HG02981 (cell line): Measurements from ENCODE around the gene PTPN13.
A peak's percentile ranks its signal among the peaks of the same experiment; 100 is the strongest.
"Not testable (repeated sequence)": the region's sequence is repeated elsewhere in the genome, so short reads cannot be mapped to it uniquely, and the experiment has no call there.

Experiments
- ATAC-seq: cut with Tn5 transposase; IDR thresholded peaks from one replicate; pipeline ENCODE4 v1.9.1; 2021; ENCODE audit warnings: mild to moderate bottlenecking, moderate library complexity; ENCODE audit not compliant: unreplicated experiment

The PTPN13 gene

DNA sequence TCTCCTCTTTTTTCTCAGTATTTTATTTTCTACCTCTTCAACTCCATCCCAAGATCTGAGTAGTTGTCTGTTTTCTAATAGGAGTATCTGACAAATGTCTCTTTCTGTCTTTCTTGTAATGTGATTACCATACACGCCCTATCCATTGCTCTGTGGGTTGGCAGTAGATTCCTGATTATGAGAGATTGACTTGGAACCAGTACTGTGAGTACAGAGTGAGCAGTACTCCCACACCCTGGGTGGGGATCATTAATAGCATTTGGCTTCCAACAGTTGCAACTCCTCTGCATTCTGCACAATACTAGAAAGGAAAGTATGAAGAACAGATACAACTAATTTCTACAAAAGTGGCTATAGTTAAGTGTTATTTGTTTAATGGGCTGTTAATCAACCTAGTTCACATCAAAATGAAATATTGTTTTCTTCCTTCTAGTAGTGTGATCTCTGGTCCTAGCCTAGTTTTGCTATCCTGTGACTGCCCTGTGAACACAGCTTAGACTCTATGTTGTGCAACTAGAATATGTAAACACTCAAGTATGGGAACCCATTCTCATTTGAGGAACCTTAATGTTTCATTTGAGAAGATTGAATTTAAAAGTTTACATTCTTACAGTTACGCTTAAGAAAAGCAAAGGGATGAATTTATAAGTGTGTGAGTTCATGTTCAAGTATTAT lies 112.9 kb downstream of the PTPN13 start:
- ATAC-seq = no peak

DNA sequence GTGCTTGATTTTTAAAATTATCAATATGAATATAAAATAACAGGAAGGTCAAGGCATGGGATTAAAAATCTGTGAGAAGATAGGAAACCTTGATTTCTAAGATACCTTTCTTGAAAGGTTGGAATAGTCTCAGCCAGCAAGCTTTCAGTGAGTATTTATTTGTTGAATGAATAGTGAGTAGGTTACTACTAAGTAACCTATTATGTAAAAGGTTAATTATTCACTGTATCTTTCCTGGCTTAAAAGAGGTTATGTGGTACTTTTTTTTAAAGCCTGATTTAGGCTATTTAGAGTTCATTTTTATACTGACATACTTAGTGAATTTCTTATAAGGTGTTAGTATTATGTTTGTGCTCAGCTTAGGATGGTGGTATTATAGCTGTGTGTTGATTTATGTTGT lies 123.5 kb downstream of the PTPN13 start:
- ATAC-seq = peak; percentile 70

DNA sequence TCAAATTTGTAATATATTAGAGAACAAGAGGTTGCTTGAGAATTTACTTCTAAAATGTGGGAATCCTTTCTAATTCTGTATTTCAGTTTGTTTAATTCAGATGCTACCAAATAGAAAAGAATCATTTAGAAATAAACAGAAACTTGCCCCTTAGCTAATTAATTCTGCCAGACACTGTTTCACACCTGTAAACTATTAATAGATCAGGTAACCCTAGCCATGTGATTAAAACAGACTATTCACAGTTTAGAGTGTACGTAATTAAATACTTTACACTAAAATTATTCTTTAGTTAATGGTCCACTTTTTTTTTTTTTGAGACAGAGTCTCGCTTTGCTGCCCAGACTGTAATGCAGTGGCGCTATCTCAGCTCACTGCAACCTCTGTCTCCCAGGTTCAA lies 124.0 kb downstream of the PTPN13 start:
- ATAC-seq = no peak

DNA sequence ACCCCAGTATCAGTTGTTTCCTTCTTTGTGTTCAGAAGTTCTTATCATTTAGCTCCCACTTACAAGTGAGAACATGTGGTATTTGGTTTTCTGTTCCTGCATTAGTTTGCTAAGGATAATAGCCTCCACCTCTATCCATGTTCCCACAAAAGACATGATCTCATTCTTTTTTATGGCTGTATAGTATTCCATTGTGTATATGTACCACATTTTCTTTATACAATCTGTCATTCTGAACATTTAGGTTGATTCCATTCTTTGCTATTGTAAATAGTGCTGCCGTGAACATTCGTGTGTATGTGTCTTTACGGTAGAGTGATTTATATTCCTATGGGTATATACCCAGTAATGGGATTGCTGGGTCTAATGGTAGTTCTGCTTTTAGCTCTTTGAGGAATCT lies 125.0 kb downstream of the PTPN13 start:
- not testable (repeated sequence) for ATAC-seq

DNA sequence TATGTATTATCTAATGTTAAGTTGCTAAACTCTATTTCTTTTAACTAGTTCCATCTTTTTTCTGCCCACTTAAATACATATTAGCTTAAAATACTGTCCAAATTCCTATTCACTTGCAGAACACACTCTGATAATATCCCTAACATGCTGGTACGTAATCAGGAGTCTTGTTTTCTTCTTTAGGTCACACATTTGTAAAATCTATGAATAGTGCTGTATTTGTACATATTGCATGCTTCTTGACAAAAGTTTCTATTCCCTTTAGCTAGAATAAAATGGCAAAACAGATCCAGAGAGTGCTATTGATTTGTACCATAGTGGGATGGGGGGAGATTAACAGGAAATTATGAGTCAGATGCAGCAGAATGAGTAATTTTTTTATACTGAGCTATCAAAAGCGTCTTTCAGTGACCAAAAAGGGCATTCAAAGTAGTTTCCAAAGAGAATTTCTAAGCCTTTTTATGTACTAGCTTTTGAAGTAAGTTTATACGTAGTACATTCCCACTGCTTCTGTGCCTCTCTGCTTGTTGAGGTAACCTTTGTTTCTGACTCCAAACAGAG lies 126.5 kb downstream of the PTPN13 start:
- no peak for ATAC-seq

DNA sequence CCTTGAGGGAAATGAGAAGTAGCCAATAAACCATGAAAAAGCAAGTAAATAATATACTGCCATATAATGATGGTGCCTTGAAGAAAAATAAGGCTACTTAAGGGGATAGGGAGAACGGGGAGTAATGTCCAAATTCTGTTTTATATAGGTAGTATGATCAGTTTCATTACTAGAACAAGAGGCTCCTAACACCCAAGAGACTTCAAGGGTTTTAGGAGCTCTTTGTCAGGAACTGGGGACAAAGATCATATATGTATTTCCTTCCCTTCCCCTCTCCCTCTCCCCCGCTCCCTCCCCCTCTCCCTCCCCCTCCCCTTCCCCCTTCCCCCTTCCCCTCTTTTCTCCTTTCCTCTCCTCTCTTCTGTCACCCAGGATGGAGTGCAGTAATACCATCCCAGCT lies 127.3 kb downstream of the PTPN13 start:
- no peak for ATAC-seq

DNA sequence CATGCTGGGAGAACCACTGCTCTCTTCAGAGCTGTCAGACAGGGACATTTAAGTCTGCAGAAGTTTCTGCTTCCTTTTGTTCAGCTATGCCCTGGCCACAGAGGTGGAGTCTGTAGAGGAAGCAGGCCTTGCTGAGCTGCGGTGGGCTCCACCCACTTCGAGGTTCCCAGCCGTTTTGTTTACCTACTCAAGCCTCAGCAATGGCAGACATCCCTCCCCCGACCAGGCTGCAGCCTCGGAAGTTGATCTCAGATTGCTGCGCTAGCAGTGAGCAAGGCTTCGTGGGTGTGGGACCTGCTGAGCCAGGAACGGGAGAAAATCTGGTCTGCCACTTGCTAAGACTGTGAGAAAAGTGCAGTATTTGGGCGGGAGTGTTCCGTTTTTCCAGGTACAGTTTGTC lies 136.2 kb downstream of the PTPN13 start:
- no peak for ATAC-seq

DNA sequence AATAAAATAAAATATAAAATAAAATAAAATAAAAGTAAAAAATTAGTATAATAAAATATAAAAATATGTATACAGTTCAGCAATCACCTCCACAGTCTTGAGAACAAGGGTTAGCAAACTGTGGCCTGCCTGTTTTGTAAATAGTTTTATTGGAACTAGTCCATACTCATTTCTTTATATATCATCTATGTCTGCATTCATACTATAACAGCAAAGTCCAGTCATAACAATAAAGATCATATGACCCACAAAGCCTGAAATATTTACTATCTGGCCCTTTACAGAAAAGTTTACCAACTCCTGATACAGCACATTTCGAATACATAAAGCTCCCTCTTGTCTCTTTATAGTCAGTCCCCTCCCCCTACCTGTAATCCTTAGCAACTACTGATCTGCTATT lies 143.1 kb downstream of the PTPN13 start:
- ATAC-seq = no peak

DNA sequence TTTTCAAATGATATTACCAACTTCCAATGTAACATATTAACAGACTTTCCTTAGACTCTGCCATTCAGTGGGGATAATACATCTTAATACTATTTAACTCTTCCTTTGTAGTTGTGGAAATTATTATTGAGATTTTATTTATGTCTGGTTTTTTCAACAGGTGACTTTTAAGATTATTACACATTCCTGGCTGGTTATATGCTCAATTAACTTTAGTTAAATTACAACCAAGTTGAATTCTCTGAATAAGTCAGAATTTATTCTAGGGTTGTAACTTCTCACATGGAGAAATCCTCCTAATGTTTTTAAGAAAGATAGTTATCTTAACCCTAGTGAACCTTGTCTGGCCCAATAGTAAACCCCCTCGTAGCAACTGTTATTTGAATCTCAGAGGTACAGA lies 147.7 kb downstream of the PTPN13 start:
- no peak for ATAC-seq

DNA sequence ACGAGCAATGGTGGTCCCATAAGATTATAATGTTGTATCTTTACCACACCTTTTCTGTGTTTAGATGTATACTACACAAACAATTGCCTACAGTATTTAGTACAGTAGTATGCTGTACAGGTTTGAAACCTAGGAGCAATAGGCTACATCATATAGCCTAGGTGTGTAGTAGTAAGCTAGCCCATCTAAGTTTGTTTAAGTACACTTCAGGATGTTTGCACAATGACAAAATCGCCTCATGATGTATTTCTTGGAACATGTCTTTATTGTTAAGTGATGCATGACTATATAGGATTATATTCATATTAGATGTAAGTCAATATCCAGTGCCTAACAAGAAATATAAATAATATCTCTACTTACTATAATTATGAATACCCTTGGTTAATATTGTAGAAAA lies 150.5 kb downstream of the PTPN13 start:
- ATAC-seq = no peak

DNA sequence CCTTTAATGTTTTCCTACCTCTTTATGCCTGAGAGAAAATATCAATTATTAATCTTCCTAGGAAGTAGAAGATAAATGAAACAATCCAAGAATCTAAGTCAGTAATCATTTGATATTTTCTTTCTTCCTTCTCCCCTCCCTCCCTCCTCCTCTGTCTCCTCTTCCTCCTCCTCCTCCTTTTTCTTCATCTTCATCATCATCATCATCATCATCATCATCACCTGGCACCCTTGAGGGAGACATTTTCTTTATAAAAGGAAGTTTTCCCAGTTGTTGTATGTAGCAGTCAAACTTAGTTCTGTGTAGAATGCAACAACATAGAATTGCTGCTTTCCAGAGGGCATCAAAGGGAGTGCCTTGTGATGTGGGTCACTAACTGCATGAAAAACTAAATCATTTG lies 155.0 kb downstream of the PTPN13 start:
- no peak for ATAC-seq

DNA sequence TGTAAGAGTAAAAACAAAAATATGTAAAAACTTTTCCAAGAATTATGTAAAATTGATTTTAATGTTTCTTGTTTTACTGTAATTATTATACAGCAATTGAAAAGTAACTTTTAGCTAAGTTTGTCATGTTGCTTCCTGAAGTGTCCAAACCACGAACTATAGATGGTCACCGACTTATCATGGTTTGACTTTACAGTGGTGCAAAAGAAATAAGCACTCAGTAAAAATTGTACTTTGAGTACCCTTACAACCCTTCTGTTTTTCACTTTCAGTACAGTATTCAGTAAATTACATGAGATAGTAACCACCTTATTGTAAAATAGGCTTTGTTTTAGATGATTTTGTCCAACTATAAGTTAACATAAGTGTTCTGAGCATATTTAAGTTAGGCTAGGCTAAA lies 161.3 kb downstream of the PTPN13 start:
- ATAC-seq = no peak

DNA sequence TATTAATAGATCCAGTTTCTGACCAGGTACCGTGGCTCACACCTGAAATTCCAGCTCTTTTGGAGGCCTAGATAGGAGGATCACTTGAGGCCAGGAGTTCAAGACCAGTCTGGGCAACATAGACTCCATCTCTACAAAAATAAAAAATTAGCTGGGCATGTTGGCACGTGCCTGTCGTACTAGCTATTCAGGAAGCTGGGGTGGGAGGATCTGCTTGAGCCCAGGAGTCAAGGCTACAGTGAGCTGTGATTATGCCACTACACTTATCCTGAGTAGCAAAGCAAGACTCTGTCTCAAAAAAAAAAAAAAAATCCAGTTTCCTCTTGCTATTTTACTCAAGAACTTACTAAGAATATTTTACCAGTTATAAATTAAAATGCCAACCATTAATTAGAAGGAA lies 163.4 kb downstream of the PTPN13 start:
- no peak for ATAC-seq

DNA sequence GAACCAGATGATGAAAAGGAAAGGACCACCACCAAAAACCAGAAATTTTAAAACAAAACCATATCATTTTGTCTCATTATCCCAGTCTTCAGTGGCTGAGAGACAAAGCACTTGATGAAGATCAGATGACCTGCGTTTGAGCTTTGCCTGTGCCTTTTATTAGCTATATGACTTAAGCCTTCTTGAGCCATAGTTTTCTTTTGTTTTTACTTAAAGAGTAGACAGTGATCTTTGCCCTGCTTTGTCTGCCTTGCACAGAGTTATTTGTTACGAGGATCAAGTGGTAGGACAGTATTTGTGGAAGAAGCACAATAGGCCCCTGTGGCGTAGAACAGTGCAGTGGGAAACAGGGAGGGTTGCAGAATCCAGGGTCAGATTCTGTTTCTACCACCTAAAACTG lies 165.2 kb downstream of the PTPN13 start:
- ATAC-seq = no peak

DNA sequence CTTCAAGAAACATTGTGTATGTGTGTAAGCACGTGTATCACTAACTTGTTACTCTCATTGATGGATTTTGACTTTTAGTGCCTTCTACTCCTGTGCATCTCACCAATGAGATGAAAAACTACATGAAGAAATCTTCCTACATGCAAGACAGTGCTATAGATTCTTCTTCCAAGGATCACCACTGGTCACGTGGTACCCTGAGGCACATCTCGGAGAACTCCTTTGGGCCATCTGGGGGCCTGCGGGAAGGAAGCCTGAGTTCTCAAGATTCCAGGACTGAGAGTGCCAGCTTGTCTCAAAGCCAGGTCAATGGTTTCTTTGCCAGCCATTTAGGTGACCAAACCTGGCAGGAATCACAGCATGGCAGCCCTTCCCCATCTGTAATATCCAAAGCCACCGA lies 168.5 kb downstream of the PTPN13 start:
- ATAC-seq = no peak

DNA sequence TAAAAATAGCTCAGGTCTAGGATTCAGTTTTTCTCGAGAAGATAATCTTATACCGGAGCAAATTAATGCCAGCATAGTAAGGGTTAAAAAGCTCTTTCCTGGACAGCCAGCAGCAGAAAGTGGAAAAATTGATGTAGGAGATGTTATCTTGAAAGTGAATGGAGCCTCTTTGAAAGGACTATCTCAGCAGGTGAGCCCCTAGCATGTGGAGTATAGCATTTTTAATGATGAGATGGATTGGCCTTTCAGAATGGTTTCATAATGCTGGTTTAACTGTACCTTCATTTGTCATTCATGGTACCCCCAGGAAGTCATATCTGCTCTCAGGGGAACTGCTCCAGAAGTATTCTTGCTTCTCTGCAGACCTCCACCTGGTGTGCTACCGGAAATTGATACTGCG lies 175.7 kb downstream of the PTPN13 start:
- ATAC-seq = no peak

DNA sequence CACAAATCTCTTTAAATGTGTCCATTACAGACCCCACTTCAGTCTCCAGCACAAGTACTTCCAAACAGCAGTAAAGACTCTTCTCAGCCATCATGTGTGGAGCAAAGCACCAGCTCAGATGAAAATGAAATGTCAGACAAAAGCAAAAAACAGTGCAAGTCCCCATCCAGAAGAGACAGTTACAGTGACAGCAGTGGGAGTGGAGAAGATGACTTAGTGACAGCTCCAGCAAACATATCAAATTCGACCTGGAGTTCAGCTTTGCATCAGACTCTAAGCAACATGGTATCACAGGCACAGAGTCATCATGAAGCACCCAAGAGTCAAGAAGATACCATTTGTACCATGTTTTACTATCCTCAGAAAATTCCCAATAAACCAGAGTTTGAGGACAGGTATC lies 177.0 kb downstream of the PTPN13 start:
- ATAC-seq = no peak

DNA sequence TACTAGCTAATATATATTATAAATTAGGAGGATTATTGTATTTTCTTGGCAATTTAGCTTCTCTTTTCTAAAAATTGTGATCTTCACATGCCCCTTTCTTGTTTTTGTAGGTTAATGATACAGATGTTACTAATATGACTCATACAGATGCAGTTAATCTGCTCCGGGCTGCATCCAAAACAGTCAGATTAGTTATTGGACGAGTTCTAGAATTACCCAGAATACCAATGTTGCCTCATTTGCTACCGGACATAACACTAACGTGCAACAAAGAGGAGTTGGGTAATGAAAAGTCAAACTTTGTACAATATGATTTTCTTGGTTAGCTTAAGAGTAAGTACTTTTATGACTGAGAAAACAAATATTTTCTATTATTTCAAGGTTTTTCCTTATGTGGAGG lies 180.9 kb downstream of the PTPN13 start:
- ATAC-seq = no peak

DNA sequence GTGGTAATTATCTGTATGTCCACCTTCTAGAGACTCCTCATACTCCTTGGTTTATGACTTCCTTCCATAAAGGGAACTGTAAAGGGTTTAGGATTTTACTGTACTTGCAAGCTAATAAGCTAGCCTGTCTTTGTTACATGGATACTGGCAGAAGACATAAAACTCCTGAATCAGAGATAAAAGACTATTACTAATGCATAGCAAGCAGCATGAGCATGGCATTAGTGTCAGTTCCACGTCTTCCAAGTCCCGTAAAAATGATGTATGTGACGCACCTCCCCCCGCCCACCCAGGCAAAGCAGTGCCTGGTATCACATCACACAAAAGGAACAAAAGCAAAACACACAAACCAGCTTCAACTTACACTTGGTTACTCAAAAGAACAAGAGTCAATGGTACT lies 184.1 kb downstream of the PTPN13 start:
- ATAC-seq = no peak

DNA sequence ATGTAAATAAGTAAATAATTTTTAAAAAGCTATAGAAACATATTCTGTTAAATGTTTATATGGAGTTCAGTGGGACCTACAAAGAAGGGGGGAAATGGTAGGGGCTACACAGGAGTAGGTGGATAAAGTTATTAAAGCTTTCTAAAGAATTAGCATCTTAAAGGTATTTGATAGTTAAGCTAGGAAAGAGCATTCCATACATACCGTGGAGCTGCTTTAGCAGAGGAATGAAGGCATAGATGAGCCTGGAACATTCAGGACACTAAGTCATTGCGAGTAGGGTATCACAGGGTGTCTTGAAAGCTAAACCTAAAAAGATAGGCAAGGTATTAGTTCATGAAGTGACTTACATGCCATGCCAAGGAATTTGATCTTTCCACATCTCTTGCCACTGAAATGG lies 194.7 kb downstream of the PTPN13 start:
- no peak for ATAC-seq

DNA sequence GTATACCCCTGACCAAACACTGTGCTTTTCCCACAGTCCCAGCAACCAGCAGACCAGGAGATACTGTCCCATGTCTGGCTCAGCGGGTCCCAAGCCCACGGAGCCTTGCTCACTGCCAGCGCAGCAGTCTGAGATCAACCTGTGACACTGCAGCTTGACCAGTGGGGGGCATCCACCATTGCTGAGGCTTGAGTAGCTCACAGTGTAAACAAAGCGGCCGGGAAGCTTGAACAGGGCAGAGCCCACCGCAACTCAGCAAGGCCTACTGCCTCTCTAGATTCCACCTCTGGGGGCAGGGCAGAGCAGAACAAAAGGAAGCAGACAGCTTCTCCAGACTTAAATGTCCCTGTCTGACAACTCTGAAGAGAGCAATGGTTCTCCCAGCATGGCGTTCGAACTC lies 197.0 kb downstream of the PTPN13 start:
- ATAC-seq = no peak

DNA sequence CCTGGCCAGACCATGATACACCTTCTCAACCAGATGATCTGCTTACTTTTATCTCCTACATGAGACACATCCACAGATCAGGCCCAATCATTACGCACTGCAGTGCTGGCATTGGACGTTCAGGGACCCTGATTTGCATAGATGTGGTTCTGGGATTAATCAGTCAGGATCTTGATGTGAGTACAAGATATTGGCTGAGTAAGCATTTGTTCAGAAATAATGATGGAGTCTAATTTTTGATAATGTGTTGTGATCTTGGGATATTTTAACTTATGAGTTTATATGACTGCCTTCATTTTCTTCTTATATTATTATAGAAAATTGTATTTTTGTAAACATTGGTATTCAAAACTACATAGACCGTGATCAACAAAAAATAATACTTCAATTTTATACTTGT lies 215.7 kb downstream of the PTPN13 start:
- ATAC-seq = no peak

DNA sequence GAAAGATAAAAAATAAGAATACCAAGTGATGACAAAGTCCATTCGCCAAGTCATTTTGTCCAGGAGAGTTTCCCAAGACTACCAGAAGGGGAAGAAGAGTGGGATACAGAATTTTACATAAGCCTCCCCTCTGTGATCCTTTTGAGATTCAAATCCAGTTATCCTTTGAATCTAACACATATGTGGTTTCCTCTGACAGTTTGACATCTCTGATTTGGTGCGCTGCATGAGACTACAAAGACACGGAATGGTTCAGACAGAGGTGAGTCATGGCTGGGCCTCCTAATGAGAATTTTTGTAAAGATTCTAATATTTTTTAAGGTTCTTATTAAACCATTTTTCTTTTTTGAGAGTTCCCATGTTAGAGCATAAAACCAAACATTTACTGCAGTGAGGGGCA lies 216.7 kb downstream of the PTPN13 start:
- no peak for ATAC-seq
